Measurements from ENCODE around the gene FYB1. TPM values are rescaled to one million over a fixed set of nuclear protein-coding genes. Genes with fewer than 3 reads are reported as not detected.

The FYB1 gene
- total and polyA plus RNA-seq, 2 of the 4 experiments (the other 2 are of a cell fraction) = not detected

DNA sequence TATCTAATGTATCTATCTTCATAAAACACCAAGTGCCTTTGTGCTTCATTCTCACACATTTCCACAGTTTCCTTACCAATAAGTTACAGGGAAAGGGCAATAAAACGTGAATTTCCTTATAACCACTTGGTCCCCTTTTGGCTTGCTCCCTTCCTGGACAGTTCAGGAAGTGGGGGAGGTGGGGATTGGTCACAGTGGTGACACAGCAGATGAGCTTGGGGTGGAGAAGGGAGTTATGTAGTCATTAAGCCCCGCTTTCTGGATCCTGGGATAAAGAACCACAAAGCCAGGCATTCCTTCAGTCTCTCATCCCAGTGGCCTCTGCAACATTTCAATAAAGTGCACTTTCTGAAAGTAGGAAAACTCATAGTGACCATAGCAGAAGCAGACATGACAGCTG, 47.1 kb upstream of the FYB1 start:
- H3K9ac ChIP-seq (ENCODE audit: low read depth, low read length) = no peak overlapping the region
- ATAC-seq (ENCODE audit: low read depth) = no peak
- no peak overlapping the region for H2AK5ac ChIP-seq (ENCODE audit: low read depth, low read length)
- H3K4me3 ChIP-seq (ENCODE audit: insufficient read depth, low read depth, low read length) = no peak overlapping the region
- H3K4ac ChIP-seq (ENCODE audit: low read depth, low read length) = no peak overlapping the region
- H3K4me2 ChIP-seq (ENCODE audit: low read depth, low read length) = no peak overlapping the region
- ChIA-PET CTCF (interaction anchor here (0.6 kb wide), 1 partner anchor 1607 kb away, joined by 4 read pairs; no protein-coding TSS in a partner anchor), POLR2A (ENCODE audit: unreplicated experiment) (no interaction called here)
- H2BK15ac ChIP-seq (ENCODE audit: low read depth, low read length) = no peak overlapping the region
- no peak overlapping the region for H2AK9ac ChIP-seq (replicated peaks; ENCODE audit: low read depth, low read length, poor library complexity)
- TF ChIP-seq RAD21 (IDR thresholded peaks at IDR 0.05; ENCODE audit: low read length) = no peak
- TF ChIP-seq, protein P1, sequence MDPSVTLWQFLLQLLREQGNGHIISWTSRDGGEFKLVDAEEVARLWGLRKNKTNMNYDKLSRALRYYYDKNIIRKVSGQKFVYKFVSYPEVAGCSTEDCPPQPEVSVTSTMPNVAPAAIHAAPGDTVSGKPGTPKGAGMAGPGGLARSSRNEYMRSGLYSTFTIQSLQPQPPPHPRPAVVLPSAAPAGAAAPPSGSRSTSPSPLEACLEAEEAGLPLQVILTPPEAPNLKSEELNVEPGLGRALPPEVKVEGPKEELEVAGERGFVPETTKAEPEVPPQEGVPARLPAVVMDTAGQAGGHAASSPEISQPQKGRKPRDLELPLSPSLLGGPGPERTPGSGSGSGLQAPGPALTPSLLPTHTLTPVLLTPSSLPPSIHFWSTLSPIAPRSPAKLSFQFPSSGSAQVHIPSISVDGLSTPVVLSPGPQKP (IDR thresholded peaks at IDR 0.05; ENCODE audit: borderline replicate concordance, low read depth, low read length) = no peak
- TF ChIP-seq SMC3 (IDR thresholded peaks at IDR 0.05; ENCODE audit: low read depth, low read length) = no peak
- TF ChIP-seq CHD1 (IDR thresholded peaks at IDR 0.05; ENCODE audit: low read depth, low read length) = no peak
- no peak for TF ChIP-seq NFE2L2 (IDR thresholded peaks at IDR 0.05; ENCODE audit: low read depth, low read length)
- no peak for TF ChIP-seq MAFK (IDR thresholded peaks at IDR 0.05; ENCODE audit: low read depth, low read length)
- TF ChIP-seq, protein P2, sequence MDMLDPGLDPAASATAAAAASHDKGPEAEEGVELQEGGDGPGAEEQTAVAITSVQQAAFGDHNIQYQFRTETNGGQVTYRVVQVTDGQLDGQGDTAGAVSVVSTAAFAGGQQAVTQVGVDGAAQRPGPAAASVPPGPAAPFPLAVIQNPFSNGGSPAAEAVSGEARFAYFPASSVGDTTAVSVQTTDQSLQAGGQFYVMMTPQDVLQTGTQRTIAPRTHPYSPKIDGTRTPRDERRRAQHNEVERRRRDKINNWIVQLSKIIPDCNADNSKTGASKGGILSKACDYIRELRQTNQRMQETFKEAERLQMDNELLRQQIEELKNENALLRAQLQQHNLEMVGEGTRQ (IDR thresholded peaks at IDR 0.05; ENCODE audit: low read depth, low read length) = no peak
- TF ChIP-seq MXI1 (IDR thresholded peaks at IDR 0.05; ENCODE audit: borderline replicate concordance, low read depth, low read length) = no peak
- no peak overlapping the region for H3K56ac ChIP-seq (ENCODE audit: extremely low read depth, insufficient read depth, low read length)
- peak overlapping the region; percentile 48 for H2AFZ ChIP-seq (replicated peaks; ENCODE audit: low read length, poor library complexity)
- BruUV-seq (replicated peaks) = no TSS peak
- peak; percentile 5 for DNase-seq
- no peak overlapping the region for H3K18ac ChIP-seq (ENCODE audit: low read depth, low read length)
- H3K27me3 ChIP-seq (ENCODE audit: control insufficient read depth, insufficient read depth, low read length) = peaks cover 2% of the 10 kb centered on the region; the same call in 1 of the 2 replicates
- no peak overlapping the region for H2BK120ac ChIP-seq (ENCODE audit: low read depth, low read length)
- H4K5ac ChIP-seq (ENCODE audit: low read depth, low read length) = no peak overlapping the region
- no peak overlapping the region for H2BK20ac ChIP-seq (ENCODE audit: low read depth, low read length)
- in situ Hi-C loops (cut with MboI; ENCODE audit: low sequenced_read_pairs) (no loop called here), dilution Hi-C loops (cut with HindIII; ENCODE audit: low sequenced_read_pairs, unreplicated experiment) (no loop called here), intact Hi-C loops (cut with micrococcal nuclease) (no loop called here)
- H3K27ac ChIP-seq (ENCODE audit: insufficient read depth, low read length) = no peak overlapping the region
- H3K79me1 ChIP-seq (ENCODE audit: low read depth in 1 of 2, low read length in 2 of 2) = no peaks in the 10 kb centered on the region
- no peak overlapping the region for H4K8ac ChIP-seq (ENCODE audit: low read depth in 2 of 2, low read length in 2 of 2)
- H4K91ac ChIP-seq (ENCODE audit: insufficient read depth, low read depth, low read length) = no peak overlapping the region
- H3K9me1 ChIP-seq (ENCODE audit: insufficient read depth, low read length) = no peaks in the 10 kb centered on the region
- H3K4me1 ChIP-seq (ENCODE audit: control insufficient read depth, insufficient read depth, low read length) = no peaks in the 10 kb centered on the region
- H3K9me3 ChIP-seq (ENCODE audit: control insufficient read depth, insufficient read depth, low read length) = no peaks in the 10 kb centered on the region
- no peak overlapping the region for H3K23ac ChIP-seq (ENCODE audit: low read depth, low read length)
- no peaks in the 10 kb centered on the region for H3K36me3 ChIP-seq (ENCODE audit: control insufficient read depth, insufficient read depth, low read length)
- H4K20me1 ChIP-seq (ENCODE audit: insufficient read depth, low read length) = no peaks in the 10 kb centered on the region
- no peak overlapping the region for H3K14ac ChIP-seq (replicated peaks; ENCODE audit: low read depth, low read length)
- H2BK5ac ChIP-seq (ENCODE audit: low read depth, low read length, poor library complexity, severe bottlenecking) = no peak overlapping the region
- no CpG with 5 or more reads among the region's 2 CpGs for WGBS, 2 experiments (ENCODE audit: extremely low coverage in 2 of 2, insufficient read length in 1 of 2)
